Measurements from ENCODE around the gene SRRM3.

- TF ChIP-seq, protein P1, sequence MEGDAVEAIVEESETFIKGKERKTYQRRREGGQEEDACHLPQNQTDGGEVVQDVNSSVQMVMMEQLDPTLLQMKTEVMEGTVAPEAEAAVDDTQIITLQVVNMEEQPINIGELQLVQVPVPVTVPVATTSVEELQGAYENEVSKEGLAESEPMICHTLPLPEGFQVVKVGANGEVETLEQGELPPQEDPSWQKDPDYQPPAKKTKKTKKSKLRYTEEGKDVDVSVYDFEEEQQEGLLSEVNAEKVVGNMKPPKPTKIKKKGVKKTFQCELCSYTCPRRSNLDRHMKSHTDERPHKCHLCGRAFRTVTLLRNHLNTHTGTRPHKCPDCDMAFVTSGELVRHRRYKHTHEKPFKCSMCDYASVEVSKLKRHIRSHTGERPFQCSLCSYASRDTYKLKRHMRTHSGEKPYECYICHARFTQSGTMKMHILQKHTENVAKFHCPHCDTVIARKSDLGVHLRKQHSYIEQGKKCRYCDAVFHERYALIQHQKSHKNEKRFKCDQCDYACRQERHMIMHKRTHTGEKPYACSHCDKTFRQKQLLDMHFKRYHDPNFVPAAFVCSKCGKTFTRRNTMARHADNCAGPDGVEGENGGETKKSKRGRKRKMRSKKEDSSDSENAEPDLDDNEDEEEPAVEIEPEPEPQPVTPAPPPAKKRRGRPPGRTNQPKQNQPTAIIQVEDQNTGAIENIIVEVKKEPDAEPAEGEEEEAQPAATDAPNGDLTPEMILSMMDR (conservative IDR thresholded peaks at IDR 0.05 in 1 of 2, IDR thresholded peaks at IDR 0.05 in 1 of 2; ENCODE audit: extremely low read depth in 1 of 2, insufficient read depth in 1 of 2, low read depth in 1 of 2, low read length in 2 of 2) = no peak
- TF ChIP-seq EZH2 (IDR thresholded peaks at IDR 0.05; ENCODE audit: borderline replicate concordance, low read length) = no peak
Observed at GRCh38 chr7:76252021-76252420, 50.3 kb downstream of the SRRM3 start.

All from mammary epithelial cell (primary cell).